Fibroblast of villous mesenchyme (primary cell): ENCODE measurements around the gene CYB5A. TPM values are rescaled to one million over a fixed set of nuclear protein-coding genes. Genes with fewer than 3 reads are reported as not detected.
A peak's percentile ranks its signal among the peaks of the same experiment; 100 is the strongest.
"Not testable (repeated sequence)": the region's sequence is repeated elsewhere in the genome, so short reads cannot be mapped to it uniquely, and the experiment has no call there.

Experiments used
- DNase-seq: peaks from one replicate; pipeline ENCODE4 v3.0.0-alpha.2; 2010; ENCODE audit warnings: low read depth
- H3K4me3 ChIP-seq: 2 replicates; pipeline ENCODE4 v1.5.1; 2011; ENCODE audit warnings: low read depth, mild to moderate bottlenecking, low read length
- CTCF ChIP-seq: IDR thresholded peaks from 2 replicates; pipeline ENCODE4 v1.5.1; 2012; ENCODE audit warnings: low read depth, mild to moderate bottlenecking, low read length; ENCODE audit not compliant: insufficient read depth
- total RNA-seq: library from RNA; depleted of rRNA; stranded (reverse); fragments of >200 nt; gene quantifications from 2 replicates; pipeline ENCODE4 v1.2.3, GENCODE V29; 2012

The CYB5A gene
- total RNA-seq, 1 donor = 114 TPM

DNA sequence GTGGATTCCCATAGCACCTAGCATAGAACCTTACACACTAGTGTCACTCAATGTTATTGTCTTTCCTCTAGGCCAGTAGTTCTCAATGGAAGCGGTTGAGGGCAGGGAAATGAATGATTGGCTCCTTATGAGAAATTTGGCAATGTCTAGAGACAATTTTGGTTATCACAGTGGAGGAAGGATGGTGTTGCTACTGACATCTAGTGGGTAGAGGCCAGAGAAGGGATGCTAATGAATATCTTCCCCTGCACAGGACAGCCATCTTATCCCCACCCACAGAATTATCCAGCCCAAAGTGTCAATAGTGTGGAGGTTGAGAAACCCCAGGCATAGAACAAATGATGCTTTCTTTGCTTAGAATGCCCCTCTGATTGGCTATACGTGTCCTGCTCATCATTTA is 39.6 kb upstream of the CYB5A start:
- peak; percentile 71 for DNase-seq
- H3K4me3 ChIP-seq = no peak overlapping the region
- TF ChIP-seq CTCF = peak; percentile 81

DNA sequence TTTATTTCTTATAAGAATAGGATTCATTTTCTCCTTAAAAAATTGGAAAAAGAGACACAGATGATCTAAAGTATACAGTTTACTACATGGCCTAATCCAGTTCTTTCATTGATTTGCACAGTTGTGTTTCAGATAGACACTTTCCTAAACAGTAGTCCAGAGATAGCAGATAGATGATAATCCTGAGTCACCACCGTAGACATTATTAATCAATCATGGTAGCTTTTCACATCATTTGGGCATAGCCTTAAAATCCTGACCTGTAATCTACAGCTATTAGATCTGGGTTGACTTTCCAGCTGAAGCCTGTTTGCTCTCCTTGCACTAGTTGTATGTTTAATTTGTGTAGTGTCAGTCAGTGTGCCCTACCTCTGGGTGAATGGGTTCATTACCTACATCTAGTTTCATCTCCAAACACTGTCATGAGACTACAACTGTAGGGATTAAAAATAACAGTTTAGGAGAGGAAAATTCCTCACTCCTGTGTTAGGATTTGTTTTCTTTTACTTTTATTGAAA is 38.0 kb upstream of the CYB5A start:
- TF ChIP-seq CTCF = no peak
- DNase-seq = no peak
- no peak overlapping the region for H3K4me3 ChIP-seq

DNA sequence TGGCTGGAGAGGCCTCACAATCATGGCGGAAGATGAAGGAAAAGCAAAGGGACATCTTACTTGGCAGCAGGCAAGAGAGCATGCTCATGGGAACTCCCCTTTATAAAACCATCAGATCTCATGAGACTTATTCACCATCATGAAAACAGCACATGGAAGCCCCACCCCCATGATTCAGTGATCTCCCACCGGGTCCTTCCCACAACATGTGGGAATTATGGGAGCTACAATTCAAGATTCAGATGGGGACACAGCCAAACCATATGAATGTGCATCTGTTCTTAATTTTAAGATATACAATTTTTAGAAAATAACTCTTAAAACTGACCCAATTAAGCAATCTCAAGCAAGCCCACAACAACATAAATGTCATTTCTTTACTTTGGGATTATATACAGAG is 36.4 kb upstream of the CYB5A start:
- TF ChIP-seq CTCF = no peak
- H3K4me3 ChIP-seq = no peak overlapping the region
- peak; percentile 37 for DNase-seq

DNA sequence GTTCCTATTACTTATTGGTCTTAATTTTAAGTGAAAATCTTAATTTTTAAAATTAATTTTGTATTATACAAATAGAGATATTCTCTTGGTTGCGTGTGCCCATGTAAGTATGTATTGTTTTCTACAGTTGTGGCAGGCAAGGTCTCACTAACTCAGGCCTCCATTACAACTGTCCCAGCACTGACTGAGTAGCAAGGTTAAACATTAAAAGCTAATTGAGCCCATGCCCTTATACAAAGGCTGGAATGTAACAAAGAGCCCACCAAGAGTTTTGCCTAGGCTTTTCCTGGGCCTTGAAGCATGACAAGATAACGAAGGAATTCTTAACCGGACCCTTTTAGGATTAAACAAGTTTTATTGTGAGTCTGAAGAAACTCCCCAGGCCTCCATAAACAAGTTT is 35.0 kb upstream of the CYB5A start:
- DNase-seq = peak; percentile 29
- H3K4me3 ChIP-seq = not testable (repeated sequence)

- no peak for TF ChIP-seq CTCF
- peak; percentile 55 for DNase-seq
- no peak overlapping the region for H3K4me3 ChIP-seq
These were observed 34.5 kb upstream of the CYB5A start for GRCh38 chr18:74326231-74326630.

DNA sequence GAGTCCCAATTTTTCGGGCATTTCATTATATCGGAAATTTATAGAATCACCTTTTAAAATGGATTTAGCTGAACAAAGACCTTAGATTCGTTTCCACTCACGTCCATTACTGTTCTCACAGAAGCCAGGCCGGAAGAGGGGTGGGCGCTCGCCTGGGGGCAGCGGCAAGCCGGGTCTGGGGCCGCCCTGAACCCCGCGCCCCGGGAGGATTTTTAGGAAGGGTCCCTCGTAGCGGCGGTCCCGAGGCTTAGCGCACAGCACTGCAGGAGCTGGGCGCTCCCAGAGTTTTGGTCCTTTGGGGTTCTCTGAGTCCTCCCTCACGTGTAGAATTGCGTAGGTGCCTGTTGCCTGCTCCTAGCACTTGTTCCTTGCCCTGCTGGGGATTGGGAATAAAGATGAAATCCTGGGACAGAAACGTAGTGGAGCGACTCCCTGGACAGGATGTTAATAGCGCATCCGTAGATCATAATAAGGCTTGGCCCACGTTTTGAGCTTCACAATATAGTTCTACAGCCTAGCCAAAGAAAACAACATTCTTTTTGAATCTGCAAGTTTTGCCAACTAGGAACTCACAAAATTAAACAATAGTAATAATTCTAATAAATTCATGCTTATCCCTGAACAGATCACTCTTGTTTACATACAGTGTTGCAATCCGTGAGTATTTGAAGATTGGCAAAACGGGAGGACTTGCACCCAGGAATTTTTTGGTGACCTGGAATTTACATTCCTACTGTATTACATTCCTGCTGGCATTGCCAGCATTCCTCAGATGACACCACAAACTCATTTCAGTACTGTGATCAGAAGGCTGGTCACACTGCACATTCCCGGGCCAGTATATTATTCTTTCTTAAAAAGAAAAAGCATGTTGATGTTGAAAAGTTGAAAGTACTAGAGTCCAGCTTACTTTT is 24.8 kb upstream of the CYB5A start:
- H3K4me3 ChIP-seq = no peak overlapping the region
- peak; percentile 84 for DNase-seq
- no peak for TF ChIP-seq CTCF

- no peak for TF ChIP-seq CTCF
- no peak within 1 kb of the TSS for H3K4me3 ChIP-seq
- no peak for DNase-seq
These were observed 23.9 kb upstream of the CYB5A start, which contains the start of gene C18orf63 for GRCh38 chr18:74315464-74316256. Gene C18orf63 (plus strand): TSS chr18:74315839. CDS start chr18:74317866, 2,027 bp downstream.
